ENCODE measurements around the gene ARL6IP5. TPM values are rescaled to one million over a fixed set of nuclear protein-coding genes. Genes with fewer than 3 reads are reported as not detected.

Gene ARL6IP5
- total RNA-seq, 1 experiment from 2014 or later, result 31.2 TPM

DNA sequence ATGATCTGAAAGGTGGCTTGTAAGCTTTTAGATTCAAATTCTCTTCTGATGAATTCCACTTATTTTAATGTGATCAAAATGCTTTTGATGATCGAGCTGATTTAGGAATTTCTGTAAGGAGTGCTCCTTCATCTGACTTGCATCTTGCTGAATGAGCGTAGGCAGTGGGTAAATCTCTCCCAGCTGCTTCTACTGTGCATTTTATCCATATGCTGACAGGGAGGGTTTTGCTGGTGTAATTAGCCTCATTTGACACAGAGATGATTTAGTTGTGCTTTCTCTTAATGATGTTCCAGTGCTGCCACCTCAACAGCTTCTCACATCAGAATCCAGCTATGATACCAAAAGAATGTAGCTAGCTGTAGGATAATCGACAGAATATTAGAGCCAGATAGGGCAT is 41.5 kb downstream of the ARL6IP5 start:
- Histone ChIP-seq H3K36me3 (ENCODE audit: control insufficient read depth, insufficient read depth, low read length) (no peaks in the 10 kb centered on the region), H3K27me3 (replicated peaks; ENCODE audit: control insufficient read depth, insufficient read depth, low read length) (no peaks in the 10 kb centered on the region), H3K4me3 (ENCODE audit: low read depth, low read length) (no peak overlapping the region), H3K9me3 (no peaks in the 10 kb centered on the region), H3K4me1 (no peaks in the 10 kb centered on the region)
- no peaks in the 10 kb centered on the region for H3K27me3 Mint-ChIP-seq (ENCODE audit: insufficient read depth, unreplicated experiment)
- no peaks in the 10 kb centered on the region for H3K36me3 Mint-ChIP-seq (ENCODE audit: insufficient read depth, unreplicated experiment)
- TF ChIP-seq, protein P1, sequence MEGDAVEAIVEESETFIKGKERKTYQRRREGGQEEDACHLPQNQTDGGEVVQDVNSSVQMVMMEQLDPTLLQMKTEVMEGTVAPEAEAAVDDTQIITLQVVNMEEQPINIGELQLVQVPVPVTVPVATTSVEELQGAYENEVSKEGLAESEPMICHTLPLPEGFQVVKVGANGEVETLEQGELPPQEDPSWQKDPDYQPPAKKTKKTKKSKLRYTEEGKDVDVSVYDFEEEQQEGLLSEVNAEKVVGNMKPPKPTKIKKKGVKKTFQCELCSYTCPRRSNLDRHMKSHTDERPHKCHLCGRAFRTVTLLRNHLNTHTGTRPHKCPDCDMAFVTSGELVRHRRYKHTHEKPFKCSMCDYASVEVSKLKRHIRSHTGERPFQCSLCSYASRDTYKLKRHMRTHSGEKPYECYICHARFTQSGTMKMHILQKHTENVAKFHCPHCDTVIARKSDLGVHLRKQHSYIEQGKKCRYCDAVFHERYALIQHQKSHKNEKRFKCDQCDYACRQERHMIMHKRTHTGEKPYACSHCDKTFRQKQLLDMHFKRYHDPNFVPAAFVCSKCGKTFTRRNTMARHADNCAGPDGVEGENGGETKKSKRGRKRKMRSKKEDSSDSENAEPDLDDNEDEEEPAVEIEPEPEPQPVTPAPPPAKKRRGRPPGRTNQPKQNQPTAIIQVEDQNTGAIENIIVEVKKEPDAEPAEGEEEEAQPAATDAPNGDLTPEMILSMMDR (IDR thresholded peaks at IDR 0.05; ENCODE audit: insufficient read depth in 1 of 2, low read depth in 1 of 2, low read length in 1 of 2, severe bottlenecking in 1 of 2, unreplicated experiment in 1 of 2), result no peak
- intact Hi-C loops (cut with micrococcal nuclease; ENCODE audit: unreplicated experiment), result no loop called here
- DNase-seq, result no peak
- no peak overlapping the region for H3K27ac Mint-ChIP-seq (ENCODE audit: unreplicated experiment)
- ChIA-PET POLR2A (no interaction called here), CTCF (no interaction called here)
- no peak overlapping the region for H3K4me3 Mint-ChIP-seq (ENCODE audit: unreplicated experiment)
- BruUV-seq (replicated peaks), result no TSS peak
- H3K4me1 Mint-ChIP-seq (ENCODE audit: low read depth, unreplicated experiment), result no peaks in the 10 kb centered on the region
- H3K9me3 Mint-ChIP-seq (ENCODE audit: unreplicated experiment), result no peaks in the 10 kb centered on the region

DNA sequence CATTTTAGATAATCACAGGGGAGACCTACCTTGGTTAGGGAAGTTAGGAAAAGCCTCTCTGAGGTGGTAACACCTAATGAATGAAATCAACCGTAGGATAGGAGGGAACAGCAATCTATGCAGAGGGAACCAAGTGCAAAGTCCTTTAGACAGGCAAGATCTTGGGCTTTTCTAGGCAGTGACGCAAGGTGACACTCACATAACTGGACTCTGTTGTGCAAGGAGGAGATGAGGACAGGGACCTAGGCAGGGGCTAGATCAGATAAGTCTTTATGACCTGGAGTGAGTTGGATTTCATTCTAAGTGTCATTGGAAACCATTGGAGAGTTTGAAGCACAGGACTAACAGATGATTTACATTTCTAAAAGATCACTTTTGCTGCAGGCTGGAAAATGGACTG is 42.3 kb downstream of the ARL6IP5 start:
- H3K9me3 ChIP-seq, result no peaks in the 10 kb centered on the region
- BruUV-seq (replicated peaks), result no TSS peak
- no peak overlapping the region for H3K27ac Mint-ChIP-seq (ENCODE audit: unreplicated experiment)
- no peaks in the 10 kb centered on the region for H3K36me3 Mint-ChIP-seq (ENCODE audit: insufficient read depth, unreplicated experiment)
- no peaks in the 10 kb centered on the region for H3K27me3 Mint-ChIP-seq (ENCODE audit: insufficient read depth, unreplicated experiment)
- DNase-seq, result no peak
- no peaks in the 10 kb centered on the region for H3K27me3 ChIP-seq (replicated peaks; ENCODE audit: control insufficient read depth, insufficient read depth, low read length)
- ChIA-PET POLR2A (no interaction called here), CTCF (no interaction called here)
- H3K4me1 Mint-ChIP-seq (ENCODE audit: low read depth, unreplicated experiment), result no peaks in the 10 kb centered on the region
- no peaks in the 10 kb centered on the region for H3K4me1 ChIP-seq
- no peak overlapping the region for H3K4me3 ChIP-seq (ENCODE audit: low read depth, low read length)
- H3K9me3 Mint-ChIP-seq (ENCODE audit: unreplicated experiment), result no peaks in the 10 kb centered on the region
- intact Hi-C loops (cut with micrococcal nuclease; ENCODE audit: unreplicated experiment), result no loop called here
- no peak overlapping the region for H3K4me3 Mint-ChIP-seq (ENCODE audit: unreplicated experiment)
- TF ChIP-seq, protein P1 (IDR thresholded peaks at IDR 0.05; ENCODE audit: insufficient read depth in 1 of 2, low read depth in 1 of 2, low read length in 1 of 2, severe bottlenecking in 1 of 2, unreplicated experiment in 1 of 2), result no peak
- no peaks in the 10 kb centered on the region for H3K36me3 ChIP-seq (ENCODE audit: control insufficient read depth, insufficient read depth, low read length)

DNA sequence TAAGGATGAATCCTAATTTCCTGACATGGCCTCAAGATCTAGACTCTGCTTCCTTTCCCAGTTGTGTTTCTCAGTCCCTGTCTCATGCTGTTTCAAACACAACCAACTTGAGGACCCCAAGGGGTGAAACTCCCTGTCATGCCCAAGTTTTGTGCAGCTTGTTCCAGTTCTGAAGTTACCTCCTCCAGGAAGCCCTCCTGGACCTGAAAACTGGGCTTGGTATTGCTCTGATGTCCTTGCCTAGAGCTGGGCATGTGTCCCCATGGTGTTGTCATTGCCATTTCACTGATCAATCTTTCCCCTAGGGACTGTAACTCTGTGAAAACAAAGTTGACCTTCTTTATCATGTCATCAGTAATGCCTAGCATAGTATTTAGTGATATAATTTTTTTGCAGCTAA is 43.8 kb downstream of the ARL6IP5 start:
- Mint-ChIP-seq H3K27ac (ENCODE audit: unreplicated experiment) (no peak overlapping the region), H3K4me3 (ENCODE audit: unreplicated experiment) (no peak overlapping the region), H3K36me3 (ENCODE audit: insufficient read depth, unreplicated experiment) (no peaks in the 10 kb centered on the region), H3K9me3 (ENCODE audit: unreplicated experiment) (no peaks in the 10 kb centered on the region), H3K27me3 (ENCODE audit: insufficient read depth, unreplicated experiment) (no peaks in the 10 kb centered on the region), H3K4me1 (ENCODE audit: low read depth, unreplicated experiment) (no peaks in the 10 kb centered on the region)
- TF ChIP-seq, protein P1 (IDR thresholded peaks at IDR 0.05; ENCODE audit: insufficient read depth in 1 of 2, low read depth in 1 of 2, low read length in 1 of 2, severe bottlenecking in 1 of 2, unreplicated experiment in 1 of 2), result no peak
- H3K4me1 ChIP-seq, result no peaks in the 10 kb centered on the region
- DNase-seq, result no peak
- BruUV-seq (replicated peaks), result no TSS peak
- no peaks in the 10 kb centered on the region for H3K36me3 ChIP-seq (ENCODE audit: control insufficient read depth, insufficient read depth, low read length)
- intact Hi-C loops (cut with micrococcal nuclease; ENCODE audit: unreplicated experiment), result no loop called here
- H3K4me3 ChIP-seq (ENCODE audit: low read depth, low read length), result no peak overlapping the region
- CTCF ChIA-PET, result no interaction called here
- no peaks in the 10 kb centered on the region for H3K27me3 ChIP-seq (replicated peaks; ENCODE audit: control insufficient read depth, insufficient read depth, low read length)
- POLR2A ChIA-PET, result no interaction called here
- H3K9me3 ChIP-seq, result no peaks in the 10 kb centered on the region
